ENCODE results near the gene GRPEL1. TPM values are rescaled to one million over a fixed set of nuclear protein-coding genes. Genes with fewer than 3 reads are reported as not detected.

Gene GRPEL1
- total and polyA plus RNA-seq, 2 of the 4 experiments (the other 2 are of a cell fraction): 33.0 to 33.9 TPM

- H2BK120ac ChIP-seq (ENCODE audit: low read depth, low read length): no peak overlapping the region
- in situ Hi-C loops (cut with MboI; ENCODE audit: low sequenced_read_pairs) (no loop called here), intact Hi-C loops (cut with micrococcal nuclease) (no loop called here), dilution Hi-C loops (cut with HindIII; ENCODE audit: low sequenced_read_pairs, unreplicated experiment) (no loop called here)
- CTCF ChIA-PET: no interaction called here
- no peak overlapping the region for H4K5ac ChIP-seq (ENCODE audit: low read depth, low read length)
- no peak overlapping the region for H2BK15ac ChIP-seq (ENCODE audit: low read depth, low read length)
- DNase-seq (no peak), ATAC-seq (ENCODE audit: low read depth) (no peak)
- H3K9ac ChIP-seq (ENCODE audit: low read depth, low read length): no peak overlapping the region
- no peak overlapping the region for H3K4ac ChIP-seq (ENCODE audit: low read depth, low read length)
- H4K20me1 ChIP-seq (ENCODE audit: insufficient read depth, low read length): no peaks in the 10 kb centered on the region
- no peaks in the 10 kb centered on the region for H3K9me3 ChIP-seq (ENCODE audit: control insufficient read depth, insufficient read depth, low read length)
- no peak overlapping the region for H2AK5ac ChIP-seq (ENCODE audit: low read depth, low read length)
- H3K27me3 ChIP-seq (ENCODE audit: control insufficient read depth, insufficient read depth, low read length): no peaks in the 10 kb centered on the region
- H3K23ac ChIP-seq (ENCODE audit: low read depth, low read length): no peak overlapping the region
- no peak overlapping the region for H4K8ac ChIP-seq (ENCODE audit: low read depth in 2 of 2, low read length in 2 of 2)
- TF ChIP-seq BHLHE40 (IDR thresholded peaks at IDR 0.05; ENCODE audit: low read depth, low read length): no peak
- TF ChIP-seq MAFK (IDR thresholded peaks at IDR 0.05; ENCODE audit: low read depth, low read length): no peak
- TF ChIP-seq RFX5 (IDR thresholded peaks at IDR 0.05; ENCODE audit: low read depth, low read length): no peak
- TF ChIP-seq SMC3 (IDR thresholded peaks at IDR 0.05; ENCODE audit: low read depth, low read length): no peak
- TF ChIP-seq RAD21 (IDR thresholded peaks at IDR 0.05; ENCODE audit: low read length): no peak
- TF ChIP-seq MXI1 (IDR thresholded peaks at IDR 0.05; ENCODE audit: borderline replicate concordance, low read depth, low read length): no peak
- TF ChIP-seq CHD1 (IDR thresholded peaks at IDR 0.05; ENCODE audit: low read depth, low read length): no peak
- no peak for TF ChIP-seq POLR2A (IDR thresholded peaks at IDR 0.05; ENCODE audit: low read depth, low read length)
- TF ChIP-seq FOS (IDR thresholded peaks at IDR 0.05; ENCODE audit: low read depth, low read length): no peak
- TF ChIP-seq CEBPB (IDR thresholded peaks at IDR 0.05; ENCODE audit: low read depth, low read length): no peak
- TF ChIP-seq MAZ (IDR thresholded peaks at IDR 0.05; ENCODE audit: borderline replicate concordance, low read depth, low read length): no peak
- no peak for TF ChIP-seq NFE2L2 (IDR thresholded peaks at IDR 0.05; ENCODE audit: low read depth, low read length)
- TF ChIP-seq RCOR1 (IDR thresholded peaks at IDR 0.05; ENCODE audit: insufficient replicate concordance, low read length): no peak
- no peak for TF ChIP-seq USF2 (IDR thresholded peaks at IDR 0.05; ENCODE audit: low read depth, low read length)
- no peak for TF ChIP-seq ELK1 (IDR thresholded peaks at IDR 0.05; ENCODE audit: borderline replicate concordance, low read depth, low read length)
- TF ChIP-seq CTCF (conservative IDR thresholded peaks at IDR 0.05; ENCODE audit: low read depth, low read length): no peak
- no peak overlapping the region for H2BK20ac ChIP-seq (ENCODE audit: low read depth, low read length)
- BruUV-seq (replicated peaks): no TSS peak
- H4K91ac ChIP-seq (ENCODE audit: insufficient read depth, low read depth, low read length): no peak overlapping the region
- 98% methylated on average over 7 of the region's 12 CpGs; no CpG with 5 or more reads in 1 of the 2 experiments for WGBS, 2 experiments (ENCODE audit: extremely low coverage in 2 of 2, insufficient read length in 1 of 2)
- H3K14ac ChIP-seq (replicated peaks; ENCODE audit: low read depth, low read length): no peak overlapping the region
- peaks cover 11 to 34% of the 10 kb centered on the region in 2 experiments for H3K79me1 ChIP-seq (ENCODE audit: low read depth in 1 of 2, low read length in 2 of 2)
- H3K4me2 ChIP-seq (ENCODE audit: low read depth, low read length): no peak overlapping the region
- H2AK9ac ChIP-seq (replicated peaks; ENCODE audit: low read depth, low read length, poor library complexity): no peak overlapping the region
- H3K4me1 ChIP-seq (ENCODE audit: control insufficient read depth, insufficient read depth, low read length): no peaks in the 10 kb centered on the region
- POLR2A ChIA-PET (ENCODE audit: unreplicated experiment): no interaction called here
- no peak overlapping the region for H3K56ac ChIP-seq (ENCODE audit: extremely low read depth, insufficient read depth, low read length)
- H2BK5ac ChIP-seq (ENCODE audit: low read depth, low read length, poor library complexity, severe bottlenecking): no peak overlapping the region
- H3K18ac ChIP-seq (ENCODE audit: low read depth, low read length): no peak overlapping the region
- H3K36me3 ChIP-seq (ENCODE audit: control insufficient read depth, insufficient read depth, low read length): peaks cover 52% of the 10 kb centered on the region
- H3K4me3 ChIP-seq (ENCODE audit: insufficient read depth, low read depth, low read length): no peak overlapping the region
- no peak overlapping the region for H2AFZ ChIP-seq (replicated peaks; ENCODE audit: low read length, poor library complexity)
- H3K27ac ChIP-seq (ENCODE audit: insufficient read depth, low read length): no peak overlapping the region
- H3K9me1 ChIP-seq (ENCODE audit: insufficient read depth, low read length): peaks cover 15% of the 10 kb centered on the region
These were observed 52.4 kb downstream of the GRPEL1 start for GRCh38 chr4:7015383-7016035.

Data from IMR-90 (cell line).